Activated T-cell treated with anti-CD3 and anti-CD28 coated beads, Interleukin-2, amount 50 U/mL, for 1 hour (primary cell): Measurements from ENCODE around the gene ATP6V0D1.
A peak's percentile ranks its signal among the peaks of the same experiment; 100 is the strongest.

Source experiments
- DNase-seq: peaks from one replicate; pipeline ENCODE4 v3.0.0-alpha.2; 2020

Gene ATP6V0D1

DNA sequence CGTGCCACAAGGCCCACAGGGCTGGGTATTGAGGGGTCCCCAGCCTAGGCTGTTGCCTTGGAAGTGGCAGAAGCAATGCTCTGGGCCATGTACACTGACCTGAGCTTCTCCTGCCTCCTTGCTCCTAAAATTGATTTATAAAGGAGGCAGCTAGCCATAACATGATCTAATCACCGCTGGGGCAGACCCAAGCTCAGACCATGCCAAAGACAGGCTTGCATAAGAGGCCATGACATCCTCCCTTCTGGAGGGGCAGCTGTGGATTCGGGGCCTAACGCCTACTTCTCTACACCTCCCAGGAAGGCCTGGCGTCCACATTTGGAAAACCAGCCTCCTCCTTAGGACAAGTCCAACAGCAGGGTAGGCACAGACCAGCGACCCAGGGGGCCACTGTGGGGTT lies 37.7 kb downstream of the ATP6V0D1 start:
- no peak for DNase-seq

DNA sequence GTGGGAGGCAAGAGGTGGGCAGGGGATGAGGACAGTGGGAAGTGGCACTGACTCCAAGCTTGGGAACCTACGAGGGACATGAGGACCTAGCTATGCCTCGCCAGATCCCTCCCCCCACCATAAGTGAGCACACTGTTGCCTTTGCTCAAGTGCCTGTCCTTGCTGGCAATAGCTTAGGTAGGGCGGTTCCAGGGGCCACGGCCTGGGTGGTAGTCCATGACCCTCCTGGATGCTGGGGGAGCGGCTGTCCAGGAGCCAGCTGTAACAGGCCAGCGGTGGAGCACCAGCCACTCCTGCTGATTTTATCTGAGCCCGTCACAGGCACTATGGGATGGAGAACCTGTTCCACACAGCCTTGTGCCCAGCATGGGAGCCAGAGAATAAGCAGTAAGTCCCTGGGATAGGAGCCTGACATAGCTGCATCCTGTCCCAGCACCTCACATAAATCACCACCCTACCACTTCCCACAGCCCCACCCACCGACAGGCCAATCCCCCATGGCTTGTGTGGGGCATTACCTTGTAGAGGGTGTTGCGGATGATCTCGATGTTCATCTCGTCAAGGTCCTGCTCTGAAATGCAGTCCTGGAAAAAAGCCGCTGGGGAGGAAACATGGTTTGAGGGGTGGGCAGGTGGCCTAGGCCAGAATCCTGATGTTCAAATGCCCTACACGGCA lies 38.2 kb downstream of the ATP6V0D1 start:
- DNase-seq = no peak

DNA sequence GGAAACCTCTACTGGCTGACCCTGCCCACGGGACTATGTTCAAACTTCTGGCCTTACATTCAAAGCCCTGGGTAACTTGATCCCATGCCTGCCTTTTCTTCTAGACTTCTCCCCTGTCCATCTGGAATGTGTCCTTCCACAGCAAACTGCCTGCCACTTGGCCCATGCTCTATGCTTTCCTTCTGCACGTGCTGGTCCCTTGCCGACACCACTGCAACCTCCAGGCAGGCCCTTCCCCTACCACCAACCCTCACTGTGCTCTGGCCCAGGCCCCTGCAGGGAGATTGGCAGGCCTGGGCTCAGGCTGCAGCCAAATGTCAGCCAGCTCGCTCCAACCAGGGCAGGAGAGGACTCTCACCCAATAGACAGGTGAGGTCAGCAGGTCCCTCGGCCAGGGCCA lies 39.0 kb downstream of the ATP6V0D1 start:
- DNase-seq = no peak

DNA sequence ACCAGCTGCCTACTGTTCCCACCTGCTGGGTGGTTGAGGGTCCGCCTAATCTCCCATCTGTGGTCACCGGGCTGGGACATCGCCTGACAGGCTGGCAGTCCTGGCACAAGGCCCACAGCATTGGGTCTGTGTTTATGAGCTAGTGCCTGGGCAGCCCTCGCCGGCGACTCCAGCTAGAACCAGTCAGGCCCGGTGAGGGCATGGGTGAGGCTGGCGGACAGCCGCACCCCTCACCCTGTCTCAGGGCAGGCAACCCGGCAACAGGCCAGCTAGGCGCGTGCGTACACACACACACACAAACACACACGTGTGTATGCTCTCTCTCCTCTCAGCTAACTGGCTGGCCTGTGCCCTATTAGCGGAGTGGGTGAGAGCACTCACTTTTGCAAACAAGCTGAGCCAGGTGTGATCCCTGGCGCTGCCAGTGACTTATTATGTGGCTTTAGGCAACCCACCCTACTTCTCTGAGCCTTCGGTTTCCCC lies 39.6 kb downstream of the ATP6V0D1 start:
- no peak for DNase-seq

DNA sequence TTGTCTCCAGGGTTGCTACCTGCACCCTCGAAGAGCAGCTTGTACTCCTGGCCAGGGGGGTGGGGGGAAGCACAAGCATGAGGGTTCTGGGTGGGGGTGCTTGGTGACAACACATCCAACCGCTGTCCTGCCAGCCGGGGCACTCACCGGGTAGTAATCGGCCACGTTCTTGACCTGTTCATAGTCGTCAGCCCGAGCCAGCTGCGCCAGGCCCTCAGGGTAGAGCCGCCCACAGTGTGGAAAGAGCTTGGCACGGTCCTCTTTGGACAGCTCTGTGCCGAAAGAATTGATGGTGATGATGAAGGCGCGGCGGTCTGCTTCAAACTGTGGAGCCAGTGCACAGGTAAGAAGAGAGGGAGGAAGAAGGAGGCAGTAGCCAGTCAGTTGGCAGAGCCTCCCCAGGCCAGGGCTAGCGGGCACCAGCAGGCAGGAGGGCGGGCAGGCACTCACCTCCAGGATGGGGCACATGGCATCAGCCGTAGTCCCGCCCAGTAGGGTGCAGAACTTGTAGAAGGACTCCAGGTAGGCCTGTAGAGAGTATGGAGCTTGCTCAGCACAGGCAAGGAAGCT lies 42.0 kb downstream of the ATP6V0D1 start:
- DNase-seq = no peak

DNA sequence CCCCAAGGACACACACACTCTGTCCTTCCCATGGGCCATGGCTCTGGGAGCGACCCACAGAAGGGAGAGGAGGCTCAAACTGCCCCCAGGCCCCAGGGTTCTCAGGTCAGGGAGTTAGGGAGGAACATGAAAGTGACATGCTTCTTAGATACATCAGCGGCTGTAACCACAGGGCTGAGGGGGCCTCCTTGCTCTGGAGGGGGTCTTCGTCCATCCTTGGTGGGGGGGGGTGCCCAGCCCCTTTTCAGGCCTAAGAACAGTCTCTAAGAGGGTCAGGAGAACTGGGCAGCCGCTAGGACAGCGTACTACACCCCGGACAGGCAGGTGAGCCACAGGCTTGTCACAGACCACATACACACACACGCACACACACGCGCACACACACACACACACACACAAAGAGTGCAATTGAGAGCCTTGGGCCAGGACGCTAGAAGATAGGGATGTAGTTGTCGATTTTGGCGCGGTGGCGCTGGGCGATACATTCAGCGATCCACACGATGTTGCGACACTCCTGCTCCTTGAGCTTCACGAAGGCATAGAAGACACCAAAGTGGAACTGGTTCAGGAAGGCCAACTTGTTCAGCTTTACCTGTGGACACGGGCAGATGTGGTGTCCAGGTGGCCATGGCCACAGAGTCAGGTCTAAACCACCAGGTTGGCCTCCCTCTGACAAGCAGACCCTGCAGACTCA lies 42.7 kb downstream of the ATP6V0D1 start:
- no peak for DNase-seq

DNA sequence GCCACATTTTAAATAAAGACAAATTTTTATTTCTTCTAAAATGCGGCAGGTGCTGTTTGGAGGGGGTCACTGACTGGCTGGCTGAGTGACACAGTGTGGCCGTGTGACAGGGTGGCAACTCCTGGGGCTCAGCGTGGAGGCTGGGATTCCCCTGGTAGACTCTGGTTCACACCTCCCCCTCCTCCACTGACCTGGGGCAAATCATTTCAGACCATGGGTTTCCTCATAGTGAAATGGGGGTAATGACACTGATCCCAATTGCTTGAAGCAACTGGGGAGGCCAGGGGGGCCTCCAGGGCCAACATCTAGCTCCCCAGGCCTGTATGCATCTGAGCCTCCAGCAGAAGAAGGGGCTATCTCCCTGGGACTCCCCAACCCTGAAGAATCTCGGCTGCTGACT lies 43.4 kb downstream of the ATP6V0D1 start:
- DNase-seq = no peak

DNA sequence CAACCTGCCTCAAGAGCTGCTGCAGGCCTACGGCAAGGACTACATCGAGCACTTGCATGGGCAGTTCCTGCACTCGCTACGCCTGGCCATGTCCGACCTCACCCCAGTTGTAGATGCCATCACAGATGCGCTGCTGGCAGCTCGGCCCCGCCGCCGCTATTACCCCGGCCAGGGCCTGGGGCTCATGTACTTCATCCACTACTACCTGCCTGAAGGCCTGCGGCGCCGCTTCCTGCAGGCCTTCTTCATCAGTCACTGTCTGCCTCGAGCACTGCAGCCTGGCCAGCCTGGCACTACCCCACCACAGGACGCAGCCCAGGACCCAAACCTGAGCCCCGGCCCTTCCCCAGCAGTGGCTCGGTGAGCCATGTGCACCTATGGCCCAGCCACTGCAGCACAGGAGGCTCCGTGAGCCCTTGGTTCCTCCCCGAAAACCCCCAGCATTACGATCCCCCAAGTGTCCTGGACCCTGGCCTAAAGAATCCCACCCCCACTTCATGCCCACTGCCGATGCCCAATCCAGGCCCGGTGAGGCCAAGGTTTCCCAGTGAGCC lies 44.2 kb downstream of the ATP6V0D1 start:
- DNase-seq = no peak

DNA sequence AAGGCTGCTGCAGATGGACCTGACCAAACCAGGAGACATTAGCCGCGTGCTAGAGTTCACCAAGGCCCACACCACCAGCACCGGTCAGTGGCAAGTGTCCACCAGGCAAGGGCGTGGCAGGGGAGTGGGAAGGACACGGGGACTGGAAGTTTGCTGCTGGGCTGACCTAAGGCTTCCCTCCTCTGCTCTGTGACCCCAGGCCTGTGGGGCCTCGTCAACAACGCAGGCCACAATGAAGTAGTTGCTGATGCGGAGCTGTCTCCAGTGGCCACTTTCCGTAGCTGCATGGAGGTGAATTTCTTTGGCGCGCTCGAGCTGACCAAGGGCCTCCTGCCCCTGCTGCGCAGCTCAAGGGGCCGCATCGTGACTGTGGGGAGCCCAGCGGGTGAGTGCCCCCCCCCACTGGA lies 45.2 kb downstream of the ATP6V0D1 start:
- no peak for DNase-seq

DNA sequence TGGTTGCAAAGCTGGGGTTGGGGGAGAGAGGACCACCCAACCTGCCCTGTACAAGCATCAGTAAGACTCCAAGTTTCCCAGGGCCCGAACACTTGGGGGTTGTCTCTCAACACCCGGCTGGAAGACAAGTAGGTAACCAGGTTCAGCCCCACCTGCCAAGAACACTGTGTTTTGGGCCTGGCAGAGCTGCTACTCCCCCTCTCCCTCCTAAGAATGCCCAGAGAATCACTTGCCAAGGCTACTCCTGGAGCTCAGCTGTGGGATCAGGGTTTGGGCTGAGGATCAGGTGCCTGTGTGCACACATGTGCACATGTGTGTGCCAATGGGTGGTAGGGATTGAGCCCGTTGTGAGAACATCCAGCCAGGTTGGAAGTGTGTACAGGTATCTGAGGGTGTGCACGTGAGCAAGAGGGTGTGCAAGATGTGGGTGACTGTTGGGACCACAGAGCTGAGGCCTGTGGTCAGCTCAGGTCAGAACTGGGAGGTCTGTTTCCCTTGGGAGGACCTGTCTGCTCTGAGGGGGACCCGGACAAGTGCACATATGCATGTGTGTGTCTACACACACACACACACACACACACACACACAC lies 47.7 kb downstream of the ATP6V0D1 start:
- DNase-seq = no peak

DNA sequence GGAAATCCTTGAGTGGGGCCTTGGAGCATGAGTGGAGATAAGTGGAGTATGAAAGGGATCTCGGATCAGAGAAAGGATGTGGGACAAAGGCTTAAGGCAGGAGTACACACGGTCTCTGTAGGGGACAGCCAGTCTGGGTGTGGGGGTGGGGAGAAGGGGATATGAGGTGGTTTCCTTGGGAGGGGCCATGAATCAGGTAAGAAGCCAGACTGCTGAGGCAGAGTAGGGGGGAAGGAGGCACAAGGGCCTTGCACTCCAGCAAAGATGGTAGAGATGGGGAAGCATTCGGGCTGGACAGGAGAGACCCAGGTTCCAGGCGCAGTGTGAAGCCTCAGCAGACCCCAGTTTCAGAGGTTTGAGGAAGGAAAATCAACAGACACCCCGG lies 48.5 kb downstream of the ATP6V0D1 start:
- DNase-seq = no peak

DNA sequence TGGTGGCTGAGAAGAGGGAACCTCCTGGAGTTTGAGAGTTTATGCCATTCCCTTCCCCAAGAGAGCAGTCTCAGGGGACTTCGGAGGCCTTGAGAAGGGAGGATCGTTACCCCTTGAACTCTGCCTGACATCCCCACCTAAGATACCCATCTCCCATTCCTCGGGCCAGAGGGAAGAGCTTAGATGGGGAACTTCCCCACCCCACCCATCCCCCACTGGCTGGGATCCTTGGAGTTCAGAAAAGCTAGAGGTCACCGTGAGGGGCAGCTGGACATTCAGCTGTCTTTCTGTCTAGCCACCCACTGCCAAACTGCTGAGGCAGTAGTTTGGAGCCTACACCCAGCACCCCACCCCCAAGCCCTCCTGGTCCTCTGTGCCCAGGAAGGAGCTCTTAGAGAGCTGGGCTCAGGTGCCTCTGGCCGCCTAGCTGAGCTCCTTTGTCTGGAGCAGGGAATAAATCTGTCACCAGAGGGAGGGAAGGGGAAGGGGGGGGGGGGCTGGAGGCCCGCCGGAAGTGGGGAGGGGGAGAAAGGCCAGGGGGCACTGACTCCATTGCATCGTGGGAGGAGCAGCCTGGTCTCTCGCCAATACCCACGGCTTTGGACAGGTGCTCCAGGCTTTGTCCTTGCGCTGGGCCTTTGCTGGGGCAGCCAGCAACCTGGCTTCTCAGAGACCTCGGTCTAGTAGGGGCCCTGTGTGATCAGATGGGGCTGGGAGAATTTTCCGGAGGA lies 49.0 kb downstream of the ATP6V0D1 start:
- no peak for DNase-seq

DNA sequence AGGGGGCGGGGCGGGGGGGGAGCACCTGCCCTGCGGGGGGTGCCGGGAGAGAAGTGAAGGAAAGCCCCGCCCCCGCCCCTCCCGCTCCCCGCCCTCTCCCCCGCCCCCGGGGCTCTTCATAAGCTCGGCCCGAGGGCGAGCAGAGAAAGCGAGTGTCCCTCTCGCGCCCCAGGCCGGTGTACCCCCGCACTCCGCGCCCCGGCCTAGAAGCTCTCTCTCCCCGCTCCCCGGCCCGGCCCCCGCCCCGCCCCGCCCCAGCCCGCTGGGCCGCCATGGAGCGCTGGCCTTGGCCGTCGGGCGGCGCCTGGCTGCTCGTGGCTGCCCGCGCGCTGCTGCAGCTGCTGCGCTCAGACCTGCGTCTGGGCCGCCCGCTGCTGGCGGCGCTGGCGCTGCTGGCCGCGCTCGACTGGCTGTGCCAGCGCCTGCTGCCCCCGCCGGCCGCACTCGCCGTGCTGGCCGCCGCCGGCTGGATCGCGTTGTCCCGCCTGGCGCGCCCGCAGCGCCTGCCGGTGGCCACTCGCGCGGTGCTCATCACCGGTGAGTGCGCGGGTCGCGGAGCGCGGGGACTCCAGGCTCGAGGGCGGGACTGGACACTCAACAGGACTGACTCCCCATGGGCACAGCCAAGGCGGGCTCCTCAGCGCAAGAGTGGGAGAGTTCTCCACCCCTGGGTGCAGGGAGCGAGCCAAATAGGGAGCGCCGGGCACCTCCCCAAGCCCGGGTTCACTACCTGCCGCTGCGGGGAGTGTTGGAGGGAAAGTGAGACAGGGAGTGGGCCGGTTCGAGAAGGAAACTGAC lies 49.8 kb downstream of the ATP6V0D1 start, which contains the start of gene HSD11B2:
Gene HSD11B2 (plus strand): TSS at position 145 of the 798 bp plus-strand sequence. CDS start 128 bp downstream, at position 273.
- peak; percentile 49 for DNase-seq

DNA sequence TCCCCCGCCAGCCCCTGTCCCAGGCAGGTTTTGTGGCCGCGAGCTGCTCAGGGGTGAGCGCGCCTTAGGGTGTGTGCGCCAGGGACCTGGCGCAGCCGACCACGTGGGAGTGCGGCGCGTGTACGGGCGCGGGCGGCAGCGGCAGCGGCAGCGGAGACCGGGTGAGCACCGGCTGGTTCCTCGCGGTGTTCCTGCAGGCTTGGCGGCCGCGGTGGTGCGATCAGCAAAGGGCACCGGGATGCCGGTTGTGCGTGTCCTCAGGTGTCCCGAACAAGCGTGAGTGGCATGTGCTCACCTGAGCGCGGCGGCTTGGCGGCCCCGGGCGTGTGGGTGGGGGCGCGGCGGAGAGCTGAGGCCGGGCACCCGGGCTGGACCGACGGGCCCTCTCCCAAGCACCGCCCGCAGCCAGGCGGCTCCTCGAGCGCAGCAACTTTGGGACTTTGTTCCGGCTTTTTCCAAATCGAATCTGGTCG lies 50.4 kb downstream of the ATP6V0D1 start:
- DNase-seq = peak; percentile 46

DNA sequence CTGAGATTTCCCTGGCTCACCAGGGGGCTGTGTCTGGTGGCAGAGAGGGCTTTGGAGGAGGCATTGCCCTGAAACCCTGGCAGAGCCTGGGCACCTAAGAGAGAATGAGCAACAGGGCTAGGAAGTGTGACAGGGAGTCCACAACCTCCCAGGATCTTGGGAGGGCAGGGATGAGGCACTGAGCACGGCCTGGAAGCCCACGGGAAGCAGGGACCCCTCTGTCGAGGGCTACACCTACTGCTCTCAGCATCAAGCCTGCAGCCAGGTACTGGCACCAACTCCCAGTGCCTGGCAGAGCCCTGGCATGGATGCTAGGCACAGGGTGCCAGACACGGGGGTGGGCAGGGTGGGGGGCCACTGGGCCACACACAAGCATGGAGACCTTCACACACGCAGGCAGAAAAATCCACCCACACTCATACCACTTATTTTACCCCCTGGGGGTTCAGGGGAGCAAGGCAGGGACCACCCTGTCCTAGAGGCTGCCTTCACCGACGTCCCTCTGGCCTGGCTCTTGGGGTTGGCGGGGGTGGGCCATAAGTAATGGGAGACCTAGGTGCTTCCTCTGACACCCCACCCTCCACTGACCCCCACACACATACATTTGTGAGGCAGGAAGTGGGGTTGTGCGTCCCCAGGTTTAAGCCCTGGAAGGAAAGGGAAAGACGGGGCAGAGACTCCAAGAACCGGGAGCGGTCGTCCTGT lies 51.0 kb downstream of the ATP6V0D1 start:
- no peak for DNase-seq

DNA sequence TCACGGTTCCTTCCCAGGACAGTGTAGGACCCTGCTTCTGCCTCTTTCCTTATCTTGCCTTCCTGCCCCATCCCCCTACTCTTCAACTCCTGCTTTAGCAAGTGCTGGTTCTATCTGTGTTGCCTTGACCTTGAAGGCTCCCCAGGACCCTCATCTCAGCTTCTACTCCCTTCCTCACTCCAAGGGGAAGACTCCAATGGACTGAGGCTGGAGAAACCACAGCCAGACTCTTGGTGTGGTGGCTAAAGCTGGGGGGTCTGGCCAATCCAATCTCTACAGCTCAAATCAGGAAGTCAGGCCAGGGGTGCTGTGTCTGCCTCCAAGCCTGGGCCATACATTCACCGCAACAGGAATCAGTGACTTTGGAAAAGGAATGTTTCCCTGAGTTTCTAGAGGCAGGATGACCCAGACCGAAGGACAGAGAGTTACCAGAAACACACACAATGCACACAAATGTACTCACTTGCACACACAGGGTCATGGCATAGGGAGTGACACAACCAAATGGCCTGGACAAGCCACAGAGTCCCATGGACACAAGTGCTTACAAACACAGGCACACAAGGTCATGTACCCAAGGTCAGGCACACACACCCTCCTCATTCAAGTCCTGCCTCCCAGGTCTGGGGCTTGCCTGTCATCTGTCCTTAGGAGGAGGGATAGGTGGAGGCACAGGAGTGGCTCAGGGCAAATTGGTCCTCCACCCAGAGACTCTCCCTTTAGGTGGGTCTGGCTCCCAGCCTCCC lies 51.7 kb downstream of the ATP6V0D1 start:
- DNase-seq = no peak

DNA sequence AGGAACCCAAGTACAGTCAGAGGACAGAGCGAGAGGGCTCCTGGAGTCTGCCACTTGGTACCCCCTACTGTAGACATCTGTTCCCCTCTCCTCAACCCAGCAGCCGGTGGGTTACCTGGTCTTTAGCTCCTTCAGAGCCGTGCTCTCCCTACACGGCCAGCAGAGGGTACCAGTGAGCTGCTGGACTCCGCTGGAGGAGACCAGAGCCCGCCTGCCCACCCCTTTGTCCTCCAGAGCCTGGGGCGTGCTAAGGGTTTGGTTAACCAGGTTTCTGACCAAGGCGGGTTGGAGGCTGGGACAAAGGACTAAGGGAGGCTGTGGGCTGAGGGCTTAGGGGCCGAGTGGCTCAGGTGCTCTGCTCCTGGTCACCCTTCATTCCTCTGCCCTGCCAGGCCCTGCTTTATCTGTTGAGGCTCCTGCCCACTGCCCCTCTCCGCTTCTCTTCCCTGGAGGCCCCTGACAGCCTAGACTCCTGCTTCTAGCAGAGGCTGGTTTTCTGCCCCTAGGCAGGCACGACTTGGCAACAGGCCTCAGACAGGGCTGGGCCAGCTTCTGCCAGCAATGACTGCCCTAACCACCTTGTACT lies 52.7 kb downstream of the ATP6V0D1 start:
- peak; percentile 59 for DNase-seq

DNA sequence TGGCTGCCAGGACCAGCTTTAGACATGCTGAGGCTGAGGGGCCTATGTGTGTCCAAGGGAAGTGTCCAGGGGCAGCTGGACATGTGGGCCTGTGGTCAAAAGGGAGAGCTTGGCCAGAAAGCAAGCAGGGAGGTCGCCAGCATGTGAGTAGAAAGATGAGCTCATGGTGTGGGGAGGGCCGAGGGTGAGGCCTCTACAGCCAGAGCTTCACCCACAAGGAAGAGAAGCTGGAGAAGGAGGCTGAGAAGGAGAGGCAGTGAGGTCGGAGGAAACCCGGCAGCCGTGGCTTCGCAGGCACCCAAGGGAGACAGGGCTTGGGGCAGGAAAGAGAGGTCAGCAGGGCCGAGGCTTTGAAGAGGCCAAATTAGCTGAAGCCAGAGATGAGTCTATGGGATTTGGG lies 54.0 kb downstream of the ATP6V0D1 start:
- no peak for DNase-seq

DNA sequence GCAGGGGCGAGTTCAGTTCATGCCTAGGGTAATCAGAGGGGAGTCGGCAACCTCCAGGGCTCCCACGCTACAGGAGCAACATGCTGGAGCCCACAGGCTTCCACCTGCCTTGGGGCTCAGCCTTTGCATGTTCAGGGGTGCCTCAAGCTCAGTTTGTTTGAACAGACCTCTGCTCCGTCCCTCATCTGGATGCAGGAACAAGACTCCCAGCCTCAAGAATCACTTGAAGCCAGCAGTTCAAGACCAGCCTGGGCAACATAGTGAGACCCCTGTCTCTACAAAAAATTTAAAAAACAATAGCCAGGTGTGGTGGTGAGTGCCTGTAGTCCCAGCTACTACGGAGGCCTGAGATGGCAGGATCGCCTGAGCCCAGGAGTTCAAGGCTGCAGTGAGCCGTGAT lies 54.9 kb downstream of the ATP6V0D1 start:
- no peak for DNase-seq

DNA sequence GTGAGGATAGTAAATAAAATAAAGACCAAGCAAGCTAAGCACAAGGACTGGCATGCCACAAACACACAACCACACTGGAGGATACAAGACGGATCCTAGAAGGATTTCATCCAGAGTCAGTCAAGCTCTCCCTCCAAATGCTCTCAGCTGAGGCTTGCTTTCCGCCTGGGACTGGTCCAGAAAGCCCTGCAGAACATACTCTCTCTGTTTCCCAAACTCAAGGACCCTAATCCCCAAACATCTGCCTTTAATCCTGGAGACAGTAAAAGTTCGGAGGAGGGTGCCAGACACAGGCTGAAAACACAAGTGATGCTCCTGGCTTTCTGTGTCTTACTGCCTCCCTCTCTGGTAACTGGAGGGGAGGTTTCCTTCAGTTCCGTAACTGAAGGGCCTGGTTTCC lies 55.4 kb downstream of the ATP6V0D1 start:
- no peak for DNase-seq
